Right renal cortex interstitium (tissue), 3 donors: ENCODE results near the gene VAMP8. TPM values are rescaled to one million over a fixed set of nuclear protein-coding genes. Genes with fewer than 3 reads are reported as not detected.
"Not testable (repeated sequence)": the region's sequence is repeated elsewhere in the genome, so short reads cannot be mapped to it uniquely, and the experiment has no call there.

ENCODE experiments used
- DNase-seq, 3 donors: peaks; one replicate each; pipeline ENCODE4 v3.0.0-alpha.2; 2013; ENCODE audit warnings: low read depth in 3 of 3, low spot score in 2 of 3
- polyA plus RNA-seq, 3 donors: library from polyadenylated mRNA; unstranded; fragments of 120-200 nt; gene quantifications; one replicate each; pipeline ENCODE4 v1.2.1, GENCODE V29; 2013; ENCODE audit not compliant: insufficient read length in 3 of 3

VAMP8 gene
- polyA plus RNA-seq, 3 donors = 92.1 to 124 (median 118) TPM

DNA sequence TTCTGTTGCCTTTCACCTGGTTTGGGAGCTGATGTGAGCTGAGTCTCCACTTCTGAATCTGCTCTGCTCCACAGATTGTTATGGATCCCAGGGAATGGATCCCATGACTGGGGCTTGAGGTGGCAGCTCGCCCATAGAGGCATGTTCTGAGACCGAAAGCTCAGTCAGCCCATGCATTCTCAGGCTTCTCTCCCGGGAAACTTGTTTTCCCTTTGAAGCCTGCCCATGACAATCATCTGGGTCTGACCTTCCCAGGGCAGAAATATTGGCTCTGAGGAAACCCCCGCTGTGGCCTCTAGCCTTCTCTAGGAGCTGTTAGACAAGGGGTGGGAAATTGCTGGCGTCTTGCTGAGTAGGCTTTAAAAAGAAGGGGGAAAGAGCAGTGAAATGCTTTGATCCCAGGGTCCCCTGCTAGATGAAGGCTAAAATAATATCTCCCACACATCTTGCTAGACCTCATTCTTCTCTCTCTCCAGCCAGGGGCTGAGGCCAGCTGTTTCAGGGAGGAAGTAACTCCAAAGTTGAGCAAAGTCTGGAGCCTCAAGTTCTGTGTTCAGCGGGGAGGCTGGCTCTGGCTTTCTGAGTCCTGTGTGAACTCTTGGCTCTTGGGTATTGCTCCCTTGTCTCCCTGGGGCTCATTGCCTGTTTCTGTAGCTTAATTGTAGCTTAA is 2.0 kb downstream of the VAMP8 start:
- DNase-seq = no peak

DNA sequence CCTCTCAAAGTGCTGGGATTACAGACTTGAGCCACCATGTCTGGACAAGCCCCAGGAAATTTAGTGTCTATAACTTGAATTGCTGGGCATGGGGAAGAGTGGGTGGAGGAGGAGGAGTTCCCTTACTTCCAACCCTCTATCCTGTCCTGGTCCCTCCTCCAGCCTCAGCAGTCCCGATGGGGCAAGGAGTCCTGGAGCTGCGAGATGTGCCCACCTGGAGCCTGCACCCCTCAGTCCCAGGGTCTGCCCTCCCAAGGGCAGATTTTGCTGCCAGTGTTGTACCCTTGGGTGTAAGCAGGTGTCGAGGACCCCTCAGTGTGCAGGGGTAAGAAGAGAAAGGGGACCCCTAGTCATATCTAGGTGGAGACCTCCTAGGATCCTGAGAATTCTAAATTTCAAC is 2.8 kb downstream of the VAMP8 start:
- DNase-seq = no peak

DNA sequence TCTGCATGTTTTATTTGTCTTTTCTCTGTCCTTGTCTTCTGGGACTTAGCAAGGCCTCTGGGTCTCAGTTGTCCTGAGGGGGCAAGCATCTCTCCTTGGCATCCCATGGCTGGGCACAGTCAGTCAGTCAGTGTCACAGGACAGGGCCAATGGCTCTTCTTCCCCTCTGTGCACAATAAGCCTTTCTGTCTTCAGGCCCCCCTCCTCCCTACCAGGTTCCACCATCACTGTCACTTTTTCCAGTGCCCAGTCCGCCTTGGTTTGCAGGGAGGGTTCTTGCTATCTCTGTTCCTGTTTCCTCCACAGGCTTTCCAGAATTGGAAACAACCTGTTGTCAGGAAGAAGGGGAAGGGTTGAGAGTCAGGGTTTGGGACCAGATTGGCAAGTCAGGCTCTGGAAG is 5.1 kb downstream of the VAMP8 start:
- DNase-seq = no peak

DNA sequence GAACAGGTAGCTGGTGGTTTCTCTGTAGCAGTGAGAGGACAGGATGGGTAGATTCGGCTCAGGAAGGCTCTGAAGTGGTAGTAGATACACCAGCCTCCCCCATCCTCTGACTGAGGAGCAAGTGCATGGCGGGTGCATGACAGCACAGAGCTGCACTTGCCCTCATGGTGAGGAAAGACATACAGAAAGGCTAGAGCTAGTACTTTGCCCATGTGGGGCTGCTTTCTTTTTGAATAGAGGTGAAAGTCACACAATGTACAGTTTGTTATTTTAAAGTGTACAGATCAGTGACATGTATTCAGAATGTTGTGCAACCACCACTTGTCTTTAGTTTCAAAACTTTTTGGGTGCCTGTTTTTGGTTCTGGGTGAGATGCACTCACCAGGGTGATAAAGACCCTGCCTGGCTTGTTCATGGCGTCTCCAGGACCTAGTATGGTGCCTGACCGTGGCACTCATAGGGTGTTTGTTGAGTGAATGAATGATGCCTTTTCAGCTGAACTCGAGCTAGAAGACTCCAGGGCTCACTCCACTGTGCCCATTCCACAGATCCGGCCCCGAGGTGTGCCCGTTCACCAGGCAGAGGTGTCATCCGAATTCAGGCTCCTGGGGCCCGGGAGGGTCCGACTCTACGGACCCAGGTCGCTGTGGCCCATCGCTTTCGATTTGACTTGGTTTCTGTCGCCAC is 6.4 kb downstream of the VAMP8 start:
- no peak for DNase-seq

DNA sequence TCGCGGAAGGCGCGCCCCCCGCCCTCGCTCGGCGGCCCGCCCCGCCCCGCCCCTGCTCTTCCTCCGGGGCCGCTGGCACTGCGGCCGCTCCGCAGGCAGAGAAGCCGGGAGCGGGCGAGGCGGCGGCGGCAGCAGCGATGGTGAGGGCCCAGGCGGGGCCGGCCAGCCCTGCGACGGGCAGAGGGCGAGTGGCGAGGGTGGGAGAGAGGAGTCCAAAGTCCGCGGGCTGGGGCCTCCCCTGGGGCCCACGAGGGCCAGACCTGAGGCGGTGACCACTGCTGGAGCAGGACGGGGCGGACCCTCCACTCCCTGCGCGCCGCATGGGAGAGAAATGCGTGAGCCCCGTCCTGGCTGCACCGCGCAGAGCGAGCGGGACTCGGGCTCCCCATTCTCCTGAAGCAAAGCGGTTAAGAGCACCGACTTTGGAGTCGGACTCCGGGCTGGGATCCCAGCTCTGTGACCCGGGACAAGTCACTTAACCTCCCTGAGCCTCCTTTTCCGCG is 7.0 kb downstream of the VAMP8 start, which contains the start of gene VAMP5:
VAMP5 (plus strand) TSS at position 78 of the 503 bp plus-strand sequence; CDS start at position 138, 60 bp downstream.
- no peak for DNase-seq

GRCh38 chr2:85584857-85585780 is 7.7 kb downstream of the VAMP8 start:
- DNase-seq = no peak

DNA sequence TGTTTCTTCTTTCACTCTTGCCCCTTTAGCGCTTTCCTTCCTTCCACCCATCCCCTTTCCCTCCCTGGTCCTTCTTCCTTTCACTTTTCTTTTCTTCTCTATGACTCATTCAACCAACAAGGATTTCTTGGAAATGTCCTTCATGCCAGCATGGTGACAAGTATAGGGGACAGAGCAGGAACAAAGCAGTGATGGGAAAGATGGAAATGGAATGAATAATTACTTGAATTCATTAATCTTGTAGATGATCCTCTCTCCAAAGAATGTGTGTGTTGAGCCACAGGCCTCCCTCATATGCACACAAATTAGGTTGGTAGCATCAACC is 8.4 kb downstream of the VAMP8 start:
- DNase-seq = no peak

GRCh38 chr2:85588236-85588635 is 10.8 kb downstream of the VAMP8 start:
- DNase-seq = no peak

GRCh38 chr2:85588645-85589044 is 11.3 kb downstream of the VAMP8 start:
- no peak for DNase-seq

DNA sequence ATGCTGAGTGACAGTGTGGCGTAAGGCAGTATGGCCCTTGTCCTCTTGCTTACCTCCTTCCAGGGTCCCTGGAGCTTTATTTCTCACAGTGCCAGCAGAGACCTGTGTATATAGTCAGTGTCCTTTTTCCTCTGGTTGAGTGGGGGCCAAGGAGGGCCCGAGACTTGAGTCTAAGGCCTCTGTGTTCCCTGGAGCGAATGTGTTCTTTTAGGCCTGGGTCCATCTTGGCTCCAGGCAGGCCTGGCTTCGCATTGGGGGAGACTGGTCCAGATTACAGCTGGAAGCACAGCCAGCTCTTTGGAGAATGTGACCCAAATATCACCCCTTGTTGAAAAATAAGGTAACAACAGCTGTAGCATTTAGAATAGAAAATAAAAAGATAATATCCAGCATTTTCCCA is 11.8 kb downstream of the VAMP8 start:
- DNase-seq = no peak

GRCh38 chr2:85589982-85590791 is 12.8 kb downstream of the VAMP8 start:
- DNase-seq = no peak

DNA sequence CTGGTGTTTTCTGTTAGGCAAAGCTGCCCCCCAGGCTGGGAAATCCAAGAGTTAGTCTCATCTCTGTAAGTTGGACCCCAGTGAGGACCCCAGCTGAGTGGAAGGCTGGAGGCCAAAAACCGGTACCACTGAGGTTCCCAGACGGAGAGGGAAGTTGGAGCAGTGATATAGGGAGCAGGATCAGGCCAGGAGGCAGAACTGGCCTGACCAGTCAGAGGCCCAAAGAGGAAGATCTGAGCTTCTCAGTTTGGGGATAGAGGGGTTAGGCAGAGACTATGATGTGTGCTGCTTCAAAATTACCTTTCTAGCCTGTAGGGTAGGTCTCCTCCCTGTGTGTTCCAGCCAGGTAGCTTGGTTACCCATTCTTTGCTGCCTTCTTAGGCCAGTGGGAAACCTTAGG is 13.6 kb downstream of the VAMP8 start:
- DNase-seq = no peak

DNA sequence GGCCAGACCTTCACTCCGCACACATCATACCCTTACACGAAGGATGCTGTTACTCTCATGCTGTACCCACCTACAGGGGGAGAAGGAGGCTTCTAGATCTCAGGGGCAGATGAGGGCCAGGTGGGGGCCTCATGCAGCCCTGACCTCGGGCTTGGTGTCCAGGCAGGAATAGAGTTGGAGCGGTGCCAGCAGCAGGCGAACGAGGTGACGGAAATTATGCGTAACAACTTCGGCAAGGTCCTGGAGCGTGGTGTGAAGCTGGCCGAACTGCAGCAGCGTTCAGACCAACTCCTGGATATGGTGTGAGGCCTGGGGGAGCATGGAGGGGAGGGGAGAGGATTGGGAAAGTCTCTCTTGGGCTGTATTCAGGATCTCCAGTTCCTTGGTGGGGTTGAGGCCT is 14.2 kb downstream of the VAMP8 start:
- no peak for DNase-seq

GRCh38 chr2:85592299-85592698 is 14.9 kb downstream of the VAMP8 start:
- DNase-seq = not testable (repeated sequence)

DNA sequence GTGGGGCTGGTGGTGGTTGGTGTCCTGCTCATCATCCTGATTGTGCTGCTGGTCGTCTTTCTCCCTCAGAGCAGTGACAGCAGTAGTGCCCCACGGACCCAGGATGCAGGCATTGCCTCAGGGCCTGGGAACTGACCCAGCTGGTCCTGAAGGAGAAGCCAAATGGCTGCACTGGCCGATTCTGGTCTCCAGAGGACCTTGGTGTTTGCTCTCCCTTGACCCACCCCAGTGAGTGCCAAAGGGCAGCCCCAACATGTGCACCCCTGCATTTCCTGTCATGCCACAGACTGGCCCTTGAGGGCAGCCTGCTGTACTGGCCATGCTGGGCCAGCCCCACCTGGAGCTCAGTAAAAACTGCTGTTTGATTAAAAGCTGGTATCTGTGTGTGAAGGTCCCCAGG is 15.6 kb downstream of the VAMP8 start:
- DNase-seq = no peak

DNA sequence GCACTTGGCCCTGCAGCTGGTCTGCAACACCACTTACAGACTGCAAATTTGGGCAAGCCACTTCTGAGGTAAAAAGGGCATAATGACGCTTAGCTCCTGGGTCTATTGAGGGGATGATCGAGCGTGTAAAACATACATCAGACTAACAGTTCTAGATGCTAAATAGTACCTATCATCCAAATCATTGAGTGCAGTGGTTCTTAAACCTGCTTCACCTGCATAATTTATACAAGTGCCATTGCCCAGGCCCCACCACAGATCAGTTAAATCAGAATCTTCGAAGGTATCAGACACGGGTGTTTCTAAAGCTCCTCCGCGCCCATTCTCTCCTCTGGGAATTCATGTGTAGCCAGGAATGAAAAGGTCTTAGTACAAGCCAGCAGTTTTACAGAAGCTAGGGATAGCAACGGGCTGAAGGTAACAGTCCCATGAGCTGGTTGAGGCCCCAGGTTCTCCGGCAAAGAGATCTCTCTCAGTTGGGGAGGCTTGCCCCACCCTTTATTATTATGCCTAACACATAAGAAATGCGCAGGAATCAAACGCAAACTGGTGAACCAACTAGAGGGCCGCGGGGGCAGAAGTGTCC is 17.4 kb downstream of the VAMP8 start:
- DNase-seq = no peak

DNA sequence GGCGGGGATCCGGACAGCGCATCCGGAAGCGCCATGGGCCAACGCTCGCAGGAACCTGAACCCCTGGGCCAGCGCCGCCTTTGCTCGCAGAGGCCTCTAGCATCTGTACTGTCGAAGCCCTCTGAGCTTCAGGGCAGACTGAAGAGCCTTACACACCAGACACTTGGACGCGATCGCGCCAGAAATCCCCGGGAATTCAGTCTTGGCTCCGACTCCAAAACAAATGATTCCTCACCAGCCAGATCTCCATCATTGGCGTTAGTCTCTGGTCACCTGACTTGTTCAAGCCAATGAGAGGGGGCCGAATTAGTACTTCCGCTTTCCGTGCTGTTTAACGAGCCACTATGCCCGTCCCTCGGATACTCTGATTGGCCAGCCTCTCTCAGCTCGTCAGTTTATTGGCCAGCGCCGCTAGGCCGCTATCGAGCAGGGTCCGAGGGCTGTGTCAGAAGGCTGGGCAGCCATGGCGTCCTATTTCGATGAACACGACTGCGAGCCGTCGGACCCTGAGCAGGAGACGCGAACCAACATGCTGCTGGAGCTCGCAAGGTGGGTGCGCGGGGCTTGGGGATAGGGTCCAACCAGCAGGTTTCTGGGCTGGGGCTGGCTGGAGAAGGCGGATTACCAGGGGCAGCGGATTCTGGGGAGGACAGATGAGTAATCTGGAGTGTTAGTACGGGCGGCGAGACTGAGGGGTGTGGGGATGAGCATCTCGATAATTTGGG is 18.1 kb downstream of the VAMP8 start, which contains the start of gene RNF181:
RNF181 (plus strand) TSS at position 445 of the 725 bp plus-strand sequence; CDS start at position 464, 19 bp downstream.
- peak; percentile 90 to 96 (median 93) for DNase-seq

- no peak for DNase-seq
Measured at GRCh38 chr2:85596026-85596333, 18.6 kb downstream of the VAMP8 start.

GRCh38 chr2:85596486-85597143 is 19.2 kb downstream of the VAMP8 start:
- no peak for DNase-seq
